ENCODE results near the gene JTB.

- TF ChIP-seq CTCF (IDR thresholded peaks at IDR 0.05) (no peak), EP300 (IDR thresholded peaks at IDR 0.05) (no peak)
Observed at GRCh38 chr1:153936011-153936802, 41.3 kb downstream of the JTB start.

Data from gastroesophageal sphincter (tissue), 3 donors.